ENCODE measurements around the gene HERC3. TPM values are rescaled to one million over a fixed set of nuclear protein-coding genes. Genes with fewer than 3 reads are reported as not detected.

The HERC3 gene
- total RNA-seq, 4 donors from 2014 or later, result 37.4 to 75.4 (median 47.8) TPM

DNA sequence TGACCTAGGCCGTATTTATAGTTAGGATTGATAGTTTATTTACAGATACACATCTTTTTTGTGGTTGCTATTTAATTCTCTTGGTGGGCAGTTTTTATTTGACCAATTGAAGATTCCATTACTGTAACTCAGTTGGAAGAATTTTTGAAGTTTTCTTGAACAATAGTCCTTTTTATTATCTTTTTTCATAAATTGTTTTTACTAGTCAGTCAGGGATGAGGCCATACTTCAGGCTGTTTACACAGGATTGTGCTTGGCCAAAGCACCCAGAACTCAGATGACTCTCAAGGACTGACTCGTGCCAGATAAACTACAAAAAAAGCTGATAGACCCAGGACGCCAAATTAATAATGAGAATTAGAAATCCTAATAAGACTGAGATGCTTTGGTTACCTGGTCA is 7.0 kb downstream of the HERC3 start:
- intact Hi-C loops (cut with DNase I), result loop anchor here (10.0 kb wide), 1 partner anchor 56 kb away; no protein-coding TSS in a partner anchor
- peak overlapping the region; percentile 53 to 70 (median 63) for H3K27ac ChIP-seq
- no peaks in the 10 kb centered on the region for H3K36me3 ChIP-seq
- WGBS, 2 donors, result 49% methylated on average over 3 of the region's 3 CpGs
- H3K4me1 ChIP-seq, result peaks cover 29 to 41% of the 10 kb centered on the region in 2 donors
- no peak overlapping the region for H3K4me3 ChIP-seq (replicated peaks in 1 of 3)
- peak; percentile 35 to 51 for DNase-seq
- H3K9me3 ChIP-seq, result no peaks in the 10 kb centered on the region
- no peaks in the 10 kb centered on the region for H3K27me3 ChIP-seq
- TF ChIP-seq, protein P1, sequence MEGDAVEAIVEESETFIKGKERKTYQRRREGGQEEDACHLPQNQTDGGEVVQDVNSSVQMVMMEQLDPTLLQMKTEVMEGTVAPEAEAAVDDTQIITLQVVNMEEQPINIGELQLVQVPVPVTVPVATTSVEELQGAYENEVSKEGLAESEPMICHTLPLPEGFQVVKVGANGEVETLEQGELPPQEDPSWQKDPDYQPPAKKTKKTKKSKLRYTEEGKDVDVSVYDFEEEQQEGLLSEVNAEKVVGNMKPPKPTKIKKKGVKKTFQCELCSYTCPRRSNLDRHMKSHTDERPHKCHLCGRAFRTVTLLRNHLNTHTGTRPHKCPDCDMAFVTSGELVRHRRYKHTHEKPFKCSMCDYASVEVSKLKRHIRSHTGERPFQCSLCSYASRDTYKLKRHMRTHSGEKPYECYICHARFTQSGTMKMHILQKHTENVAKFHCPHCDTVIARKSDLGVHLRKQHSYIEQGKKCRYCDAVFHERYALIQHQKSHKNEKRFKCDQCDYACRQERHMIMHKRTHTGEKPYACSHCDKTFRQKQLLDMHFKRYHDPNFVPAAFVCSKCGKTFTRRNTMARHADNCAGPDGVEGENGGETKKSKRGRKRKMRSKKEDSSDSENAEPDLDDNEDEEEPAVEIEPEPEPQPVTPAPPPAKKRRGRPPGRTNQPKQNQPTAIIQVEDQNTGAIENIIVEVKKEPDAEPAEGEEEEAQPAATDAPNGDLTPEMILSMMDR (IDR thresholded peaks at IDR 0.05), result no peak
- TF ChIP-seq POLR2A (IDR thresholded peaks at IDR 0.05), result no peak

DNA sequence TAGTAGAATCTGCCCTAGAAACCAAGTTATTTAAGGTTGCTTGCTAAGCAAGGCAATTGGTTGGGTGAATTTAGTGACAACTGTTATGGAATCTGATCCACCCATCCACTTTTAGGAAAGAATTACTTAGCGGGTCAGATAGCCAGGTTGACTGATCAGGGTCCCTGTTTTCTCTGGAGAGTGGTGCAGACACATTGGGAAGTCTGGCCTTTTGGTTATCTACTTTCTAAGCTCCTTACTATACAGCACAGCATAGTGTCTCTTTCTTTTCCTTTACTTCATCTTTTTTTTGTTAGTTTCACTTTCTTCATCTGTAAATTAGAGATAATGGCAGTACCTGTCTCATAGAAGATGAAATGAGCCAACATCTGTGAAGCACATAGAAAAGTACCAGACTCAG is 7.4 kb downstream of the HERC3 start:
- no peak for TF ChIP-seq POLR2A (IDR thresholded peaks at IDR 0.05)
- TF ChIP-seq, protein P1 (IDR thresholded peaks at IDR 0.05), result no peak
- H3K9me3 ChIP-seq, result no peaks in the 10 kb centered on the region
- peaks cover 29 to 41% of the 10 kb centered on the region in 2 donors for H3K4me1 ChIP-seq
- no peak overlapping the region for H3K4me3 ChIP-seq (replicated peaks in 1 of 3)
- H3K27me3 ChIP-seq, result no peaks in the 10 kb centered on the region
- DNase-seq, result no peak
- intact Hi-C loops (cut with DNase I), result loop anchor here (10.0 kb wide), 1 partner anchor 55 kb away; no protein-coding TSS in a partner anchor
- peak overlapping the region; percentile 53 to 70 (median 63) for H3K27ac ChIP-seq
- 33 to 38% methylated on average over 1 of the region's 1 CpG for WGBS, 2 donors
- no peaks in the 10 kb centered on the region for H3K36me3 ChIP-seq

DNA sequence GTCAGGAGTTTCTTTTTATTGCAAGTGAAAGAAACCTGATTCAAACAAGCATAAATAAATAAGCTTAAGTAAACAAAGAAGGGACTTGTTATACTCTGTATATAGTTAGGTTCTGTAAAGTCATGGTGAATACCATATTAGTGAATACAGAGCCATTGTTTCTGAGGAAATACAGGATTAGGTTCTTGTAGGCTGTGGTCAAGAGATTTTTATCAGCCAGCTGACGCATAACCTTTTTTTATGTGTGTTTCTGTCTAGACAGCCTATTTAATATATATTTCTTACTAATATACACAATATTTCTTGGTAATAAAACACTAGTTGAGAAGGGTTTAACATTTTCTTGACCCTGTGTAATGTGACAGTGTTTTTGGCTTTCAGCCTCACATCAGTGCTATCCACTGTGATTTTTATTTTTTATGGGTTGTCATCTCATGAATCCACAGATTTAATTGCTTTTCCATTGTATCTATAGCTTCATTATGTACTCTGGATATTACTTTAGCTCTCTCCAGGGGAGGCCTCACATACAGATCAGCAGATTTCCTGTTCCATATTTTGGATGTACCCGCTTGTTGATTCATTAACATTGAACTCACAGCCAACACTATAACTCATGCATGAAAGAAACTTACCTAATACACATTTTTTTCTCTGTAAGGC is 8.0 kb downstream of the HERC3 start:
- peak overlapping the region; percentile 53 to 70 (median 63) for H3K27ac ChIP-seq
- no peaks in the 10 kb centered on the region for H3K36me3 ChIP-seq
- H3K4me1 ChIP-seq, result peaks cover 29 to 41% of the 10 kb centered on the region in 2 donors
- DNase-seq, result no peak
- TF ChIP-seq, protein P1 (IDR thresholded peaks at IDR 0.05), result no peak
- no peak for TF ChIP-seq POLR2A (IDR thresholded peaks at IDR 0.05)
- no peaks in the 10 kb centered on the region for H3K27me3 ChIP-seq
- no peak overlapping the region for H3K4me3 ChIP-seq (replicated peaks in 1 of 3)
- H3K9me3 ChIP-seq, result no peaks in the 10 kb centered on the region
- WGBS, 2 donors, result 92 to 94% methylated on average over 2 of the region's 2 CpGs
- intact Hi-C loops (cut with DNase I), result no loop called here

DNA sequence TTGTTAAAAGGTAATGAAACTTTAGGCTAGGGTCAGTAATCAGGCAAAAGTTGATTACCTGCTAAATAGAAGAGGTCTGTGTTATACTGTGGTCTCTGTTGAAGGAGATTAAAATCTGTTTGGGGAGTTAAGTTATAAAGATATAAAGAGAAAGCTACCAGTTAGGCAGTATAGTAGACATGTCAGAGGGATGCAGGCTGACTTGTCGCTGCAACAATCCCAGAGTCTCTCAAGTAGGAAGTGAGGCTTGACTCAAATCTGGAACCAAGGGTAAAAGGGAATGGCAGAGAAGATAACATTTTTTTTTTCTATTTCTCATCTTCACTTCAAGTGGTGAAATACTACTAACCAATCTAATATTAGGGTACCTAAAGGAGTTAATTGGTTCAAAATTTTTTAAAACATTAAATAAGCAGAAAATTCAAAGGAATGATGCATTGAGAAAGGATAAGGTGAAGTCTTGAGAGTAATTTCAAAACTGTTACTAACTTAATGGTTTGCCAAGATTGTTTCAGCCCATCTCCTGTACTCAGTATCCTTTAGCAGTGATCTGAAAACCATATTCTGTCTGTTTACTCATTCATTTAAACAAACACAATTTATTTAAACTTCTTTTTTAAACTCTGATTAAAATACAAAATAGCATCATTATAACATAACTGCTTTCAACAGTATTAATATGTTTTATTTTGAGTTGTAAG is 12.8 kb downstream of the HERC3 start:
- intact Hi-C loops (cut with DNase I), result no loop called here
- Histone ChIP-seq H3K4me1 (peaks cover 10 to 20% of the 10 kb centered on the region in 2 donors), H3K4me3 (replicated peaks in 1 of 3) (no peak overlapping the region), H3K9me3 (no peaks in the 10 kb centered on the region), H3K27ac (no peak overlapping the region), H3K36me3 (peaks cover 0 to 6% of the 10 kb centered on the region in 2 donors), H3K27me3 (no peaks in the 10 kb centered on the region)
- 92 to 93% methylated on average over 1 of the region's 1 CpG for WGBS, 2 donors
- TF ChIP-seq, protein P1 (IDR thresholded peaks at IDR 0.05), result no peak
- TF ChIP-seq POLR2A (IDR thresholded peaks at IDR 0.05), result no peak
- DNase-seq, result no peak

DNA sequence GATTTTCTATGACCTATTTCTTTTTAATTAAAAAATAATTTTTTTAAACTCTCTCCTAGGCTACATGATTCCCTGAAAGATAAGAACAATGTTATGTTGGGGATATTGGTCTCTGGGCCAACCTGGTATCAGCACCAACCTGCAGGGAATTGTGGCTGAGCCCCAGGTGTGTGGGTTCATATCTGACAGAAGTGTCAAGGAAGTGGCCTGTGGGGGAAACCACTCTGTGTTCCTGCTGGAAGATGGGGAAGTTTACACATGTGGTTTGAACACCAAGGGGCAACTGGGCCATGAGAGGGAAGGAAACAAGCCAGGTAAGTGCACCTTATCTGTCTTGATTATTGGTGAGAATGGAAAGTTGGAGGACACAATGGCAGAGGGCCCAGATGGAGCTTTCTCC is 13.5 kb downstream of the HERC3 start:
- no peak for TF ChIP-seq POLR2A (IDR thresholded peaks at IDR 0.05)
- TF ChIP-seq, protein P1 (IDR thresholded peaks at IDR 0.05), result no peak
- intact Hi-C loops (cut with DNase I), result no loop called here
- Histone ChIP-seq H3K4me3 (replicated peaks in 1 of 3) (no peak overlapping the region), H3K36me3 (peaks cover 0 to 6% of the 10 kb centered on the region in 2 donors), H3K9me3 (no peaks in the 10 kb centered on the region), H3K27me3 (no peaks in the 10 kb centered on the region), H3K4me1 (peaks cover 4 to 19% of the 10 kb centered on the region in 2 donors), H3K27ac (no peak overlapping the region)
- DNase-seq, result no peak

Measured in thyroid gland (tissue), 4 donors.